GM06990 (cell line): ENCODE data around the gene SLC13A4.
"Not testable (repeated sequence)": the region's sequence is repeated elsewhere in the genome, so short reads cannot be mapped to it uniquely, and the experiment has no call there.

Experiments
- DNase-seq: peaks from one replicate; pipeline ENCODE4 v3.0.0-alpha.2; 2011; ENCODE audit not compliant: insufficient read length; ENCODE audit errors: extremely low read depth
- H3K27me3 ChIP-seq: replicated peaks from 2 replicates; pipeline ENCODE4 v1.6.0; 2011; ENCODE audit warnings: low read length; ENCODE audit not compliant: control insufficient read depth, insufficient read depth
- H3K36me3 ChIP-seq: 2 replicates; pipeline ENCODE4 v1.5.1; 2011; ENCODE audit warnings: low read length; ENCODE audit not compliant: control insufficient read depth, insufficient read depth
- H3K4me3 ChIP-seq: replicated peaks from 2 replicates; pipeline ENCODE4 v1.5.1; 2011; ENCODE audit warnings: low read depth, mild to moderate bottlenecking, control low read depth, low read length
- TF ChIP-seq, protein P1 (sequence below): IDR thresholded peaks from 2 replicates; pipeline ENCODE4 v1.5.1; 2011; ENCODE audit warnings: low read length, control low read depth, mild to moderate bottlenecking, inconsistent platforms; ENCODE audit not compliant: insufficient read depth, poor library complexity, severe bottlenecking

SLC13A4 gene

DNA sequence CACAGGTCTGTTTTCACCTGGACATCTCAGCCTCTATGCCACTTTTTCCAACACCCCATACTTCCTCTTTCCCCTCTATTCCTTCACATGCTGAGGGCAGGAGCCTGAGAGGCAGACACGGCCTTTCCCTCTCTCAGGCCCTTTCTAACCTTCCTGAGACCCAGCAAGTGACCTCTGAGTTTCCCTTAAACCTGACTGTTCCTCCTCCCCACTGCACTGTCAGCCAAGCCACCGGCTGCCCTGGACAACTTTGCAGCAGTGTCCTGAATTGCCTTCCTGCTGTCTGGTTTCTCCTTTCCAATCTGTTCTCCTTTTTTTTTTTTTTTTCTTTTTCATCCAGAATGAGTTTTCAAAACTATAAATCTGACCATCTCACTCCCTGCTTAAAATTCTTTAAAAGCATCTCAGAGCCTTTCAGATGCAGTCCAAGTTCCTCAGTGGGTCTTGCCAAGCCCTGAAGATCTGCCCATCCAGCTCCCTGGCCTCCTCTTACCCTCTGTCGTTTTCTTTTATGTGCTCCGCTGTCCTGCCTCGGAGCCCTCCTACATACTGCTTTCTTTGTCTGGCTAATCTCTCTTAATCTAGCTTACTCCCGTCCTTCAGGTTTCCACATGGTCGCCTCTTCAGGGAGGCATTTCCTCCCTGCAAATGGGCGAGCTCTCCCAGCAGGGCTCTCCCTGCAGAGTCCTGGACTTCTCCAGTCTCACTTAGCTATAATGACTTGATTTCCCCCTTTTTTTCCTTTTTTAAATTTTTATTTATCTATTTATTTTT, 30.5 kb downstream of the SLC13A4 start:
- no peaks in the 10 kb centered on the region for H3K36me3 ChIP-seq
- TF ChIP-seq, protein P1, sequence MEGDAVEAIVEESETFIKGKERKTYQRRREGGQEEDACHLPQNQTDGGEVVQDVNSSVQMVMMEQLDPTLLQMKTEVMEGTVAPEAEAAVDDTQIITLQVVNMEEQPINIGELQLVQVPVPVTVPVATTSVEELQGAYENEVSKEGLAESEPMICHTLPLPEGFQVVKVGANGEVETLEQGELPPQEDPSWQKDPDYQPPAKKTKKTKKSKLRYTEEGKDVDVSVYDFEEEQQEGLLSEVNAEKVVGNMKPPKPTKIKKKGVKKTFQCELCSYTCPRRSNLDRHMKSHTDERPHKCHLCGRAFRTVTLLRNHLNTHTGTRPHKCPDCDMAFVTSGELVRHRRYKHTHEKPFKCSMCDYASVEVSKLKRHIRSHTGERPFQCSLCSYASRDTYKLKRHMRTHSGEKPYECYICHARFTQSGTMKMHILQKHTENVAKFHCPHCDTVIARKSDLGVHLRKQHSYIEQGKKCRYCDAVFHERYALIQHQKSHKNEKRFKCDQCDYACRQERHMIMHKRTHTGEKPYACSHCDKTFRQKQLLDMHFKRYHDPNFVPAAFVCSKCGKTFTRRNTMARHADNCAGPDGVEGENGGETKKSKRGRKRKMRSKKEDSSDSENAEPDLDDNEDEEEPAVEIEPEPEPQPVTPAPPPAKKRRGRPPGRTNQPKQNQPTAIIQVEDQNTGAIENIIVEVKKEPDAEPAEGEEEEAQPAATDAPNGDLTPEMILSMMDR, result no peak
- H3K27me3 ChIP-seq, result no peaks in the 10 kb centered on the region
- H3K4me3 ChIP-seq, result no peak overlapping the region
- DNase-seq, result no peak

DNA sequence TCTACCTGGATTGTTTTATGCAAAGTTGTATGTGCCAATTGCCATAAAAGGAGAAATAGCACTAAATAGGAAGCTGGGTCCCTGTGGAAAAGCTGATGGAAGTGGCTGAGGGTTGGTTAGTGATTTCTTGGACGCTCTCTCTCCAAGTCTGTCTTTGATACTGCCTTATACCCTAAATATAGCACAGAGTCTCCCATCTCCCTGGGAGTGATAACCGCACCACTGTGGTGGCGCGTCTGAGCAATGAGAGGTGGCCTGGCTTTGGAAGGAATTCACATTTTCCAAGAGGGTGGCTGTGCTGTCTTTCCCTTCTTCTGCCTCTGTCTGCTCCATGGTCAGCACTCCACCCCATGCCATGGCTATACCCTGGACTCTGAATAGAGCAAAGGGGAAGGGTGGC, 34.4 kb downstream of the SLC13A4 start:
- TF ChIP-seq, protein P1, result no peak
- Histone ChIP-seq H3K4me3 (no peak overlapping the region), H3K27me3 (no peaks in the 10 kb centered on the region), H3K36me3 (no peaks in the 10 kb centered on the region)
- no peak for DNase-seq

DNA sequence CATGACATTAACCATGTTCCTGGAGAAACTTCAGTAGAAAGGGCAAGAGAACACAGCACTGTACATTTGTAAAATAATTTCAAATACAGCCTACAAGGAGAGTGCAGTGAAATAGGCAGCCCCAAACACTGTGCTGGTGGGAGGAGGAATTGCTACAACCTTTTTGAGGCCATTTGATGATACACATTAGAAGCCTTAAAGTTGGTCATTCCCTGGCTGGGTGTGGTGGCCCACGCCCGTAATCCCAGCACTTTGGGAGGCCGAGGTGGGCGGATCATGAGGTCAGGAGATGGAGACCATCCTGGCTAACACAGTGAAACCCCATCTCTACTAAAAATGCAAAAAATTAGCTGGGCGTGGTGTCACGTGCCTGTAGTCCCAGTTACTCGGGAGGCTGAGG, 35.4 kb downstream of the SLC13A4 start:
- H3K27me3 ChIP-seq, H3K4me3 ChIP-seq, H3K36me3 ChIP-seq, DNase-seq: not testable (repeated sequence)

DNA sequence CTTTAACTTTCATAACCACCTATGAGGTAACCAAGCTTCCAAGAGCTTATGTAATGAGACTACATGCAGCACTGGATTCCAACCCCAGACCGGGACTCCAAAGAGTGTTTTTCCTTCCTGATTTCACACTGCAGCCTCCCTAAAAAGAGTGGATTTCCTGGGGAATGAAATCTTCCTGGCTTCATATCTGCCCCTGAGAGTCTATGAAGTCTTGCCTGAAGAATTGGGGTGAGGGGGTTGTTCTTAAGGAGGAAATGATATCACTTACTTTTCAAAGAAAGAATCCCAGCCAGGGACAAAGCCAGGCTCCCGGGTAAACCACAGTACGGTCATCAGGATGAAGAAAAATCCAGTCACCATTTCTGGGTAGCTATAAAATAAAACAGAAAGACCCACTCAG, 35.9 kb downstream of the SLC13A4 start:
- Histone ChIP-seq H3K4me3 (no peak overlapping the region), H3K36me3 (no peaks in the 10 kb centered on the region), H3K27me3 (no peaks in the 10 kb centered on the region)
- no peak for DNase-seq
- TF ChIP-seq, protein P1, result no peak

DNA sequence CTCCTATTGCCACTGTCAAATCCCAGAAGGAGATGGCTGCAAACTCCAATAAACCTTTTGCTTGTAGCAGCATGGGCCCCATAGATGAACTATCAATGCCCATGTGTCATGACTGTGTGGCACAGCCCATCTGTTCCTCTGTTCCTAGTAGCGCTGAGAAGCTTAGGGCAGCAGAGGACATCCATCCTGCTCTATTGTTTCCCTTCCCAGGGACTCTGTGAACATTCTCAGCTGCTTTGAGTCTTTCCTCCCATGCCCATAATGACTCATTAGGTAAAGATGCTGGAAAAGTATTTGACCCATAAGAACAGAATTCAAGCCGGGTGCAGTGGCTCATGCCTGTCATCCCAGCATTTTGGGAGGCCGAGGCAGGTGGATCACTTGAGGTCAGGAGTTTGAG, 37.4 kb downstream of the SLC13A4 start:
- TF ChIP-seq, protein P1, result no peak
- no peak for DNase-seq
- no peak overlapping the region for H3K4me3 ChIP-seq
- H3K27me3 ChIP-seq, result no peaks in the 10 kb centered on the region
- no peaks in the 10 kb centered on the region for H3K36me3 ChIP-seq

DNA sequence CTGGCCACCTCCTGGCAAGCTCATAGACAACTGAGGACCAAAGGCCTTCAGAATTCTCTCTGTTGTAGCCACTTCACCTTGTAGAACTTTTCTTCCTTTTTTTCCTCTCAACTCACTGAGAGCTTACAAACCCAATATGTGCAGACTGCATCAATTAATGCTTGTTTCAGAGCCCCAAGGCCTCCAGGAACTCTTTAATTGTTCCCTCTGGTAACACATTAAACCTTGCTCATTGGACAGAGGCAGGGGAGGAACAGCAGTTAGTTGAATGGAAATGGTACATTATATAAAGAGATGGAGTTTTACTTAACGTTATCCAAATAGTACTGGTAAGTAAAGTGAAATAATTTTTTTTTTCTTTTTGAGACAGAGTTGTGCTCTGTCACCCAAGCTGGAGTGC, 40.5 kb downstream of the SLC13A4 start:
- H3K36me3 ChIP-seq, result no peaks in the 10 kb centered on the region; the same call in 1 of the 2 replicates
- H3K27me3 ChIP-seq, result no peaks in the 10 kb centered on the region
- DNase-seq, result no peak

More for the DNA sequence above, 40.5 kb downstream of the SLC13A4 start:
- H3K4me3 ChIP-seq, result no peak overlapping the region
- TF ChIP-seq, protein P1, result no peak
